H1 (cell line): ENCODE measurements around the gene MPHOSPH9. TPM values are rescaled to one million over a fixed set of nuclear protein-coding genes. Genes with fewer than 3 reads are reported as not detected.

Source experiments
- MAFK ChIP-seq: IDR thresholded peaks from 2 replicates; pipeline ENCODE4 v1.6.1; 2012; ENCODE audit warnings: low read depth, mild to moderate bottlenecking, improper control_type of control experiment, low read length
- POLR2AphosphoS5 ChIP-seq: IDR thresholded peaks from 2 replicates; pipeline ENCODE4 v1.6.1; 2011; ENCODE audit warnings: low read depth, low read length
- SIRT6 ChIP-seq: IDR thresholded peaks from one replicate; pipeline ENCODE4 v1.7.1; 2012; ENCODE audit warnings: low read length, inconsistent platforms
- polyA plus RNA-seq, 7 experiments: library from polyadenylated mRNA; depleted of rRNA in 3 of 7; stranded (reverse) in 5 of 7; unstranded in 2 of 7; fragments of >200 nt in 5 of 7; fragments of 200-250 nt in 2 of 7; gene quantifications; 1 replicate in 5 of 7; 2 replicates in 1 of 7; 4 replicates in 1 of 7; pipeline versions ENCODE4 v1.2.1 to v1.2.3, GENCODE V29; 2011 to 2013; ENCODE audit warnings: missing spikeins in 2 of 7, mixed read lengths in 2 of 7
- total RNA-seq: library from RNA; stranded (reverse); fragmentation: NEBNext Ultra II Directional; extraction: Animal tissue kit (Norgen Biotek cat#: 25700); gene quantifications from 2 replicates; pipeline ENCODE4 v1.2.1, GENCODE V29; 2021
- TF ChIP-seq, protein P1 (sequence below), 3 experiments: IDR thresholded peaks; 1 replicate in 2 of 3; 2 replicates in 1 of 3; pipeline versions ENCODE4 v1.5.1 to v1.6.1; 2011; ENCODE audit warnings: low read length in 3 of 3, mild to moderate bottlenecking in 3 of 3, inconsistent platforms in 2 of 3, low read depth in 1 of 3, moderate library complexity in 1 of 3; ENCODE audit not compliant: insufficient read depth in 1 of 3; ENCODE audit errors: control extremely low read depth in 1 of 3

The MPHOSPH9 gene
- total and polyA plus RNA-seq, 2 of the 8 experiments (the other 6 are each of a cell fraction or from before 2014, with no cell fraction given) = 8.8 to 48.8 TPM

DNA sequence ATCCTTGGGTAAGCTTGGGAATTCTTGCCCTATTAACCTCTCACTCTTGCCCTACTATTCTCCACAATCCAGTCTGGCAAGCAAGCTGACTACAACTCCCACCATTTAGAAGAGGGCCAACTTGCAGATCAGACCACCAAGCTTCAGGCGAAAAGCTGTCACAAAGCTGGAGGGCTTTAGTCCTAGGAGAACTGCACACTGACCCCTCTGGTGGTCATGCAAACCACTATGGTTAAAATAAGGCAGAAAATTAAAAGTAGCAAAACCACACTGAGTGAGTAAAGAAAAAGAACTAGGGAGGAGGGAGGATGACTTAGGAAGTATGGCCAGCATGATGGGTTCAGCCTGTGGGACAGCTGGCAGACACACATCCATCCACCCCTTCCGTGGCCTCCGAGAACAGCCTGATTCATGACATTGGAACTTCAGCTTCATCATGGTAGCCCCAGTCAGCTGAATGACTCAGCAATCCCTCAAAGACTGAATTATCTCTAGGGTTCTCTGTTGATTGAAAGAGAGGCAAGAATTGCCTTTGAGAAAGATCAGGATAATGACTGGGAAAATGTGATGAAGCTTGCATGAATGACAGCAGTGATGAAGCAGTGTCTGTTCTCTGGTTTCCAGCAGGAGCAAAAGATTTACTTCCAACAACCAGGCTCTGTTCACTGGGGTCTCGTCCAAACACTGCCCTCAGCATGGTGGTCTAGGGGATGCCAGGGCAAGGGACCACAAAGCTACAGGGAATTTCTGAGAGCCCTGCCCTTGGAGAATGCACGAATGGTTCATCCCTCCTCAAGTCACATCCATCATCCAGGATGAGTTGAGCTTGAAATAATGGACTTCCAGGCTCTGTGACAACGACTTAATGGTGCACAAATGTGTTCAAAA, 106.4 kb downstream of the MPHOSPH9 start (continued):
- TF ChIP-seq, protein P1, sequence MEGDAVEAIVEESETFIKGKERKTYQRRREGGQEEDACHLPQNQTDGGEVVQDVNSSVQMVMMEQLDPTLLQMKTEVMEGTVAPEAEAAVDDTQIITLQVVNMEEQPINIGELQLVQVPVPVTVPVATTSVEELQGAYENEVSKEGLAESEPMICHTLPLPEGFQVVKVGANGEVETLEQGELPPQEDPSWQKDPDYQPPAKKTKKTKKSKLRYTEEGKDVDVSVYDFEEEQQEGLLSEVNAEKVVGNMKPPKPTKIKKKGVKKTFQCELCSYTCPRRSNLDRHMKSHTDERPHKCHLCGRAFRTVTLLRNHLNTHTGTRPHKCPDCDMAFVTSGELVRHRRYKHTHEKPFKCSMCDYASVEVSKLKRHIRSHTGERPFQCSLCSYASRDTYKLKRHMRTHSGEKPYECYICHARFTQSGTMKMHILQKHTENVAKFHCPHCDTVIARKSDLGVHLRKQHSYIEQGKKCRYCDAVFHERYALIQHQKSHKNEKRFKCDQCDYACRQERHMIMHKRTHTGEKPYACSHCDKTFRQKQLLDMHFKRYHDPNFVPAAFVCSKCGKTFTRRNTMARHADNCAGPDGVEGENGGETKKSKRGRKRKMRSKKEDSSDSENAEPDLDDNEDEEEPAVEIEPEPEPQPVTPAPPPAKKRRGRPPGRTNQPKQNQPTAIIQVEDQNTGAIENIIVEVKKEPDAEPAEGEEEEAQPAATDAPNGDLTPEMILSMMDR (IDR thresholded peaks at IDR 0.05; ENCODE audit: control extremely low read depth in 1 of 3, insufficient read depth in 1 of 3, low read depth in 1 of 3, low read length in 3 of 3) = peak in 1 of 3 experiments; percentile 16; a peak in 1 of 4 replicates
- TF ChIP-seq MAFK (peak; percentile 72), POLR2AphosphoS5 (no peak), SIRT6 (no peak)
